GM08714 (cell line): ENCODE data around the gene WIPF3.

Source experiments
- H3K4me3 ChIP-seq: fragments of 200-500 bp; sonication (Bioruptor generic); 2 replicates; pipeline ENCODE4 v1.5.1; 2014; ENCODE audit warnings: mild to moderate bottlenecking, low read length, inconsistent platforms
- ZNF274 ChIP-seq: IDR thresholded peaks from 2 replicates; pipeline ENCODE4 v1.6.1; 2012; ENCODE audit warnings: mild to moderate bottlenecking, low read depth, low read length

Gene WIPF3

GRCh38 chr7:29962035-29962434, 155.7 kb downstream of the WIPF3 start:
- H3K4me3 ChIP-seq, result no peak overlapping the region
- TF ChIP-seq ZNF274, result no peak

DNA sequence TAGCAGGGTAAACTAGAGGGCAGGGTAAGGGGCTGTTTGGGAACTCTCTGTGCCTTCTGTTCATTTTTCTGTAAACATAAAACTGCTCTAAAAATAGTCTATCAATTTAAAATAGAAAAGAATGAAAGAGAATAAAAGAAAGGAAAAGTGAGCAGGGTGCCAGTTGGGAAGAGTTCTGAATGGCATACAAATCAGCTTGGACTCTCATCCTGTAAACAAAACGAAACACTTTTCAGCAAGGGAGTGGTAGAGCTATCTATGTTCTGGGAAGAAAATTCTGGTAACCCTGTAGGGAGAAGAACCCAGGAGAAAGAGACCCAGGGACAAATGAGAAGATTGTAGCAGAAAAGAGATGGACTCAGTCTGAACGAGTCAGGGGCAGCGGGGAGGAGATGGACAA, 158.7 kb downstream of the WIPF3 start:
- TF ChIP-seq ZNF274, result no peak
- H3K4me3 ChIP-seq, result no peak overlapping the region
